ENCODE results near the gene CLCNKB.

The CLCNKB gene

GRCh38 chr1:16006552-16007485, 36.8 kb upstream of the CLCNKB start:
- TF ChIP-seq FOXP2 (optimal IDR thresholded peaks at IDR 0.05; ENCODE audit: borderline replicate concordance, extremely low read depth, extremely low read length, insufficient read depth) (no peak), TAF1 (IDR thresholded peaks at IDR 0.05; ENCODE audit: borderline replicate concordance, insufficient read depth, low read length) (no peak), POLR2AphosphoS5 (IDR thresholded peaks at IDR 0.05; ENCODE audit: low read depth, low read length) (no peak), SIN3A (IDR thresholded peaks at IDR 0.05; ENCODE audit: borderline replicate concordance, insufficient read depth, low read length) (no peak)
- TF ChIP-seq, protein P1, sequence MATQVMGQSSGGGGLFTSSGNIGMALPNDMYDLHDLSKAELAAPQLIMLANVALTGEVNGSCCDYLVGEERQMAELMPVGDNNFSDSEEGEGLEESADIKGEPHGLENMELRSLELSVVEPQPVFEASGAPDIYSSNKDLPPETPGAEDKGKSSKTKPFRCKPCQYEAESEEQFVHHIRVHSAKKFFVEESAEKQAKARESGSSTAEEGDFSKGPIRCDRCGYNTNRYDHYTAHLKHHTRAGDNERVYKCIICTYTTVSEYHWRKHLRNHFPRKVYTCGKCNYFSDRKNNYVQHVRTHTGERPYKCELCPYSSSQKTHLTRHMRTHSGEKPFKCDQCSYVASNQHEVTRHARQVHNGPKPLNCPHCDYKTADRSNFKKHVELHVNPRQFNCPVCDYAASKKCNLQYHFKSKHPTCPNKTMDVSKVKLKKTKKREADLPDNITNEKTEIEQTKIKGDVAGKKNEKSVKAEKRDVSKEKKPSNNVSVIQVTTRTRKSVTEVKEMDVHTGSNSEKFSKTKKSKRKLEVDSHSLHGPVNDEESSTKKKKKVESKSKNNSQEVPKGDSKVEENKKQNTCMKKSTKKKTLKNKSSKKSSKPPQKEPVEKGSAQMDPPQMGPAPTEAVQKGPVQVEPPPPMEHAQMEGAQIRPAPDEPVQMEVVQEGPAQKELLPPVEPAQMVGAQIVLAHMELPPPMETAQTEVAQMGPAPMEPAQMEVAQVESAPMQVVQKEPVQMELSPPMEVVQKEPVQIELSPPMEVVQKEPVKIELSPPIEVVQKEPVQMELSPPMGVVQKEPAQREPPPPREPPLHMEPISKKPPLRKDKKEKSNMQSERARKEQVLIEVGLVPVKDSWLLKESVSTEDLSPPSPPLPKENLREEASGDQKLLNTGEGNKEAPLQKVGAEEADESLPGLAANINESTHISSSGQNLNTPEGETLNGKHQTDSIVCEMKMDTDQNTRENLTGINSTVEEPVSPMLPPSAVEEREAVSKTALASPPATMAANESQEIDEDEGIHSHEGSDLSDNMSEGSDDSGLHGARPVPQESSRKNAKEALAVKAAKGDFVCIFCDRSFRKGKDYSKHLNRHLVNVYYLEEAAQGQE (IDR thresholded peaks at IDR 0.05; ENCODE audit: insufficient read depth in 1 of 2, low read depth in 2 of 2, low read length in 2 of 2), result no peak

DNA sequence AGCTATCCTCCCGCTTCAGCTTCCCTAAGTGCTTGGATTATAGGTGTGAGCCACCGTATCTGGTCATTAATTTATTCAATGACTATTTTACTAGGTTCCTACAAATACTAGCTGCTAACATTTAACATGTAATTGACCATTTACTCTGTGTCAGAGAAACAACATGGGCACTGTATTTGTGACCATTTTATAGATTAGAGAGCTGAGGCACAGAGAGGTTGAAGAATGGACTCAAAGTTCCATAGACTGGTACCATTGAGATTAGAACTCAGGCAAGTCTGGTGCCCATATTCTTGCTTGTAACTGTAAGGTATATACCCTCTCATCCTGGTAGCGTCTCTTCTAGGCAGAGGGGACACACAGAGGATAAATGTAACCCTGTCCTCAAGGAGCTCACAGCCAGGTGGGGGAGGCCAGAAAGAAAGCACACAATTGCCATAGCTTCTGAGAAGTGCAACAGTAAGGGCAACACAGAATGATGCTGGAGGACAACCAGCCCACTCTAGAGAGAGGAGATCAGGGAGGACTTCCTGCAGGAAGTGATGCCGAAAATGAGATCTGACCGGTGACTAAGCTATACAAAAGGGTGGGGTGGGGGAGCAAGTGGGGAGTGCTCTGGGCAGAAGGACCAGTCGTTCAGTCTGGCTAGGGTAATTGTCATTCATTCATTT, 35.8 kb upstream of the CLCNKB start:
- no peak for TF ChIP-seq TAF1 (IDR thresholded peaks at IDR 0.05; ENCODE audit: borderline replicate concordance, insufficient read depth, low read length)
- no peak for TF ChIP-seq POLR2AphosphoS5 (IDR thresholded peaks at IDR 0.05; ENCODE audit: low read depth, low read length)
- TF ChIP-seq, protein P1 (IDR thresholded peaks at IDR 0.05; ENCODE audit: insufficient read depth in 1 of 2, low read depth in 2 of 2, low read length in 2 of 2), result no peak
- no peak for TF ChIP-seq SIN3A (IDR thresholded peaks at IDR 0.05; ENCODE audit: borderline replicate concordance, insufficient read depth, low read length)
- no peak for TF ChIP-seq FOXP2 (optimal IDR thresholded peaks at IDR 0.05; ENCODE audit: borderline replicate concordance, extremely low read depth, extremely low read length, insufficient read depth)

DNA sequence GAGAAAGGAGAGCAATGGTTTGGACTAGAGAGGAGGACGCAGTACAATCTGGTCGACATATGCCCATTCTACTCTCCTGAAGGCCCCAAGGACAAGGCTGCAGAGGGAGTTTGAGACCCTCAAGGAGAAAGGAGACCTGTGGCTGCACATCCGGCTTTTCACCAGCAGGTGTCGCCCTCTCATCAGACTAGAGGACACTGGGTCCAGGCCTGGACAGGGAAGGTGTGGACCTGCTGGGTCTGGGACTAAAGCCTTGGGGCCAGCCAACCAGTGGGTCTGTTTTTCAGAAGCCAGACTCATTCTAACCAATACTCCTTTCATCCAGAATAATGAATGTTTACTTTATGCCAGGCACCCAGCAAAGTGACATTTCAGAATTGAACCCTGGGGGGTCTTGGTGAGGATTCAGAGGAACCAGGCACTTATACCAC, 34.5 kb upstream of the CLCNKB start:
- TF ChIP-seq SIN3A (IDR thresholded peaks at IDR 0.05; ENCODE audit: borderline replicate concordance, insufficient read depth, low read length) (no peak), POLR2AphosphoS5 (IDR thresholded peaks at IDR 0.05; ENCODE audit: low read depth, low read length) (no peak), TAF1 (IDR thresholded peaks at IDR 0.05; ENCODE audit: borderline replicate concordance, insufficient read depth, low read length) (no peak), FOXP2 (optimal IDR thresholded peaks at IDR 0.05; ENCODE audit: borderline replicate concordance, extremely low read depth, extremely low read length, insufficient read depth) (no peak)
- TF ChIP-seq, protein P1 (IDR thresholded peaks at IDR 0.05; ENCODE audit: insufficient read depth in 1 of 2, low read depth in 2 of 2, low read length in 2 of 2), result no peak

GRCh38 chr1:16009678-16010077, 33.9 kb upstream of the CLCNKB start:
- TF ChIP-seq, protein P1 (IDR thresholded peaks at IDR 0.05; ENCODE audit: insufficient read depth in 1 of 2, low read depth in 2 of 2, low read length in 2 of 2), result no peak
- TF ChIP-seq SIN3A (IDR thresholded peaks at IDR 0.05; ENCODE audit: borderline replicate concordance, insufficient read depth, low read length), result no peak
- TF ChIP-seq TAF1 (IDR thresholded peaks at IDR 0.05; ENCODE audit: borderline replicate concordance, insufficient read depth, low read length), result no peak
- TF ChIP-seq POLR2AphosphoS5 (IDR thresholded peaks at IDR 0.05; ENCODE audit: low read depth, low read length), result no peak
- TF ChIP-seq FOXP2 (optimal IDR thresholded peaks at IDR 0.05; ENCODE audit: borderline replicate concordance, extremely low read depth, extremely low read length, insufficient read depth), result no peak
